Measurements from ENCODE around the gene INAFM2. TPM values are rescaled to one million over a fixed set of nuclear protein-coding genes. Genes with fewer than 3 reads are reported as not detected.
A peak's percentile ranks its signal among the peaks of the same experiment; 100 is the strongest.

Gene INAFM2
- total and polyA plus RNA-seq, 2 of the 4 experiments (the other 2 are of a cell fraction) = 10.4 to 14.0 TPM

DNA sequence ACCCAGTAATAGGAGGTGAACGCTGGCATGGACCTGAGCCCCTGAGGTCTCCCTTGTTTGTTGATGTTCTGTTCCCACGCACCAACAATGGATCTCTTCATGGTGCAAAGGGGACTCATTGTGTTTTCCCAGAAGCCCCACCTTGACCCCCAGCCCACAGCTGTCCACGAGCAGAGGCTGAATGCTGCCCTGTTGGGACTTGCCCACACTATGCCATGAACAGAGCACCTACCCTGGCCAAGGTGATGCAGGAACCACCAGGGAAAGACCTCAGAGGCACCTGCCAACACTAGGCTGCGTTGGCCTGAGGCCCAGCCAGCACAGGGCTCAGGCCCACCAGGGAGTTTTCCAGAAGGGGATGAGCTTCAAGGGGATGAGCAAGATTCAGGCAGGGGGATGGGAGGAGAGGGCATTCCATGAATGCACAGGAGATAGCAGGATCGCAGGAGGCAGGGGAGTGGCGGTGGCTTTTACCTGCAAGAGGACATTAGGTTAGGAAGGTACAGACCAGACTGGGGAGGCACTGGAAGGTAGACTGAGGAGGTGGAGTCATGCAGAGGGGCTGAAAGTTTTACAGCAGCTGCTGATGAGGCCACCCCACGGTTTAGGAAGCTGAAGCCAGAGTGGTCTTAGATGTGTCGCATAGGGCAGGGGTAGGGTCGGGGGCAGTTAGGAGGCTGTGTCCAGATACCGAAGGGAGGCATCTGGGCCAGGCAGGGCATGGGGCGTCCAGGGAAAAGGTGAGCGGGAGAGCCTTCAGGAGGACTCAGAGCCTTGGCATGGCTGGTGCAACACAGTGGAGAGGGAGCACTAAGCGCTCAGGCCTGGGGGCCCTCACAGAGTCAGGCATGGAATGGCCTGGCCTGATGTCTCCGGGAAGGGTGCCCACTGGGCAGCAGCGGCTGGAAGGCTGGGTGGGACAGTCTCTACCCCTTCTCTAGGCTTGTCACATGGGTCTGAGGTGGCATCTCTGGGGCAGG is 23.4 kb downstream of the INAFM2 start:
- Histone ChIP-seq H3K36me3 (ENCODE audit: control insufficient read depth, insufficient read depth, low read length) (no peaks in the 10 kb centered on the region), H2AK5ac (ENCODE audit: low read depth, low read length) (peak overlapping the region; percentile 38; the same call in 1 of the 2 replicates), H3K27me3 (ENCODE audit: control insufficient read depth, insufficient read depth, low read length) (peaks cover 11% of the 10 kb centered on the region), H2BK15ac (ENCODE audit: low read depth, low read length) (no peak overlapping the region), H3K4me1 (ENCODE audit: control insufficient read depth, insufficient read depth, low read length) (peaks cover 20% of the 10 kb centered on the region), H2BK120ac (ENCODE audit: low read depth, low read length) (no peak overlapping the region), H3K18ac (ENCODE audit: low read depth, low read length) (no peak overlapping the region), H3K27ac (ENCODE audit: insufficient read depth, low read length) (no peak overlapping the region), H3K9ac (ENCODE audit: low read depth, low read length) (no peak overlapping the region), H3K9me1 (ENCODE audit: insufficient read depth, low read length) (peaks cover 11% of the 10 kb centered on the region; the same call in 1 of the 2 replicates), H2AK9ac (replicated peaks; ENCODE audit: low read depth, low read length, poor library complexity) (peak overlapping the region; percentile 94), H2BK20ac (ENCODE audit: low read depth, low read length) (no peak overlapping the region), H4K91ac (ENCODE audit: insufficient read depth, low read depth, low read length) (no peak overlapping the region), H3K4me3 (ENCODE audit: insufficient read depth, low read depth, low read length) (no peak overlapping the region), H3K14ac (replicated peaks; ENCODE audit: low read depth, low read length) (no peak overlapping the region), H2BK5ac (ENCODE audit: low read depth, low read length, poor library complexity, severe bottlenecking) (no peak overlapping the region), H4K5ac (ENCODE audit: low read depth, low read length) (no peak overlapping the region), H4K20me1 (ENCODE audit: insufficient read depth, low read length) (no peaks in the 10 kb centered on the region), H3K9me3 (ENCODE audit: control insufficient read depth, insufficient read depth, low read length) (no peaks in the 10 kb centered on the region), H3K23ac (ENCODE audit: low read depth, low read length) (no peak overlapping the region), H3K56ac (ENCODE audit: extremely low read depth, insufficient read depth, low read length) (no peak overlapping the region), H3K4me2 (ENCODE audit: low read depth, low read length) (no peak overlapping the region), H4K8ac (ENCODE audit: low read depth in 2 of 2, low read length in 2 of 2) (no peak overlapping the region), H3K4ac (ENCODE audit: low read depth, low read length) (no peak overlapping the region), H3K79me1 (ENCODE audit: low read depth in 1 of 2, low read length in 2 of 2) (no peaks in the 10 kb centered on the region), H2AFZ (replicated peaks; ENCODE audit: low read length, poor library complexity) (peak overlapping the region; percentile 36)
- ATAC-seq (ENCODE audit: low read depth) = no peak
- intact Hi-C loops (cut with micrococcal nuclease) = no loop called here
- dilution Hi-C loops (cut with HindIII; ENCODE audit: low sequenced_read_pairs, unreplicated experiment) = no loop called here
- CTCF ChIA-PET = interaction anchor here (0.6 kb wide), 1 partner anchor 550 kb away, joined by 4 read pairs; no protein-coding TSS in a partner anchor
- in situ Hi-C loops (cut with MboI; ENCODE audit: low sequenced_read_pairs) = no loop called here
- DNase-seq = no peak
- BruUV-seq (replicated peaks) = no TSS peak
- 84% methylated on average over 11 of the region's 15 CpGs; no CpG with 5 or more reads in 1 of the 2 experiments for WGBS, 2 experiments (ENCODE audit: extremely low coverage in 2 of 2, insufficient read length in 1 of 2)
- POLR2A ChIA-PET (ENCODE audit: unreplicated experiment) = no interaction called here
- TF ChIP-seq MAZ (IDR thresholded peaks at IDR 0.05; ENCODE audit: borderline replicate concordance, low read depth, low read length) (no peak), CHD1 (IDR thresholded peaks at IDR 0.05; ENCODE audit: low read depth, low read length) (no peak), NFE2L2 (IDR thresholded peaks at IDR 0.05; ENCODE audit: low read depth, low read length) (no peak), CEBPB (IDR thresholded peaks at IDR 0.05; ENCODE audit: low read depth, low read length) (no peak), BHLHE40 (IDR thresholded peaks at IDR 0.05; ENCODE audit: low read depth, low read length) (no peak), FOS (IDR thresholded peaks at IDR 0.05; ENCODE audit: low read depth, low read length) (no peak), MXI1 (IDR thresholded peaks at IDR 0.05; ENCODE audit: borderline replicate concordance, low read depth, low read length) (no peak), MAFK (IDR thresholded peaks at IDR 0.05; ENCODE audit: low read depth, low read length) (no peak), SMC3 (IDR thresholded peaks at IDR 0.05; ENCODE audit: low read depth, low read length) (no peak), RFX5 (IDR thresholded peaks at IDR 0.05; ENCODE audit: low read depth, low read length) (no peak), RAD21 (IDR thresholded peaks at IDR 0.05; ENCODE audit: low read length) (no peak)
- TF ChIP-seq, protein P1, sequence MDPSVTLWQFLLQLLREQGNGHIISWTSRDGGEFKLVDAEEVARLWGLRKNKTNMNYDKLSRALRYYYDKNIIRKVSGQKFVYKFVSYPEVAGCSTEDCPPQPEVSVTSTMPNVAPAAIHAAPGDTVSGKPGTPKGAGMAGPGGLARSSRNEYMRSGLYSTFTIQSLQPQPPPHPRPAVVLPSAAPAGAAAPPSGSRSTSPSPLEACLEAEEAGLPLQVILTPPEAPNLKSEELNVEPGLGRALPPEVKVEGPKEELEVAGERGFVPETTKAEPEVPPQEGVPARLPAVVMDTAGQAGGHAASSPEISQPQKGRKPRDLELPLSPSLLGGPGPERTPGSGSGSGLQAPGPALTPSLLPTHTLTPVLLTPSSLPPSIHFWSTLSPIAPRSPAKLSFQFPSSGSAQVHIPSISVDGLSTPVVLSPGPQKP (IDR thresholded peaks at IDR 0.05; ENCODE audit: borderline replicate concordance, low read depth, low read length) = no peak
- TF ChIP-seq, protein P2, sequence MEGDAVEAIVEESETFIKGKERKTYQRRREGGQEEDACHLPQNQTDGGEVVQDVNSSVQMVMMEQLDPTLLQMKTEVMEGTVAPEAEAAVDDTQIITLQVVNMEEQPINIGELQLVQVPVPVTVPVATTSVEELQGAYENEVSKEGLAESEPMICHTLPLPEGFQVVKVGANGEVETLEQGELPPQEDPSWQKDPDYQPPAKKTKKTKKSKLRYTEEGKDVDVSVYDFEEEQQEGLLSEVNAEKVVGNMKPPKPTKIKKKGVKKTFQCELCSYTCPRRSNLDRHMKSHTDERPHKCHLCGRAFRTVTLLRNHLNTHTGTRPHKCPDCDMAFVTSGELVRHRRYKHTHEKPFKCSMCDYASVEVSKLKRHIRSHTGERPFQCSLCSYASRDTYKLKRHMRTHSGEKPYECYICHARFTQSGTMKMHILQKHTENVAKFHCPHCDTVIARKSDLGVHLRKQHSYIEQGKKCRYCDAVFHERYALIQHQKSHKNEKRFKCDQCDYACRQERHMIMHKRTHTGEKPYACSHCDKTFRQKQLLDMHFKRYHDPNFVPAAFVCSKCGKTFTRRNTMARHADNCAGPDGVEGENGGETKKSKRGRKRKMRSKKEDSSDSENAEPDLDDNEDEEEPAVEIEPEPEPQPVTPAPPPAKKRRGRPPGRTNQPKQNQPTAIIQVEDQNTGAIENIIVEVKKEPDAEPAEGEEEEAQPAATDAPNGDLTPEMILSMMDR (conservative IDR thresholded peaks at IDR 0.05; ENCODE audit: low read depth, low read length) = no peak
- TF ChIP-seq, protein P3, sequence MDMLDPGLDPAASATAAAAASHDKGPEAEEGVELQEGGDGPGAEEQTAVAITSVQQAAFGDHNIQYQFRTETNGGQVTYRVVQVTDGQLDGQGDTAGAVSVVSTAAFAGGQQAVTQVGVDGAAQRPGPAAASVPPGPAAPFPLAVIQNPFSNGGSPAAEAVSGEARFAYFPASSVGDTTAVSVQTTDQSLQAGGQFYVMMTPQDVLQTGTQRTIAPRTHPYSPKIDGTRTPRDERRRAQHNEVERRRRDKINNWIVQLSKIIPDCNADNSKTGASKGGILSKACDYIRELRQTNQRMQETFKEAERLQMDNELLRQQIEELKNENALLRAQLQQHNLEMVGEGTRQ (IDR thresholded peaks at IDR 0.05; ENCODE audit: low read depth, low read length) = no peak
